ENCODE results near the gene MUC20. TPM values are rescaled to one million over a fixed set of nuclear protein-coding genes. Genes with fewer than 3 reads are reported as not detected.

MUC20 gene
- total and polyA plus RNA-seq, 2 of the 13 experiments (the other 11 are each of a cell fraction or from before 2014, with no cell fraction given) = 0.24 to 0.83 TPM

DNA sequence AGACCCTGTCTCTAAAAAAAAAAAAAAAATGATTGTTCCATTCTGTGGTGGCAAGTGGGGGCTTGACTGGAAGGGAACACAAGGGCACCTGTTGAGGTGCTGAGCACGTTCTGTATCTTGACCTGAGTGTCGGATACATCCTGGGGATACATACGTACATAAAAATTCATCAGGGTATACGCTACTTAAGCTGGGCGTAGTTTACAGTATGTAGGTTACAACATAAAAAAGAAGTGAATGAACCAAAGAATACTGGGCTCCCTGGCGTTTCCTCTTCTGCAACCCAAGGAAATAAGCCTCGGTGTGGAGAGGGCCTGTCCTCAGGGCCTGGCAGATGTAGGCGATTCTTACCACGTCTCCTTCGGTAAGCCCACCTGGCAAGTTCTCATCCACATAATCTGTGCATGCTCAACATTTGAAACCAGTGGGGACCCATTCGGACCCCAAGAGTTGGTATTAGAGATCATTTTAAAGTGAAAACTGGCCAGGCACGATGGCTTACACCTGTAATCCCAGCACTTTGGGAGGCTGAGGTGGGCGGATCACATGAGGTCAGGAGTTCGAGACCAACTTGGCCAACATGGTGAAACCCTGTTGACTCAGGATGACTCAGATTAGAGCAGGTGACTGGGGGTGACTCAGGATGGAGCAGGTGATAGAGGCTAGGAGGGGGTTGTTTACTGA lies 5.1 kb upstream of the MUC20 start (continued):
- TF ChIP-seq ZNF280D (CRISPR knock-in tag; IDR thresholded peaks at IDR 0.05) (no peak), KDM2A (CRISPR knock-in tag; IDR thresholded peaks at IDR 0.05; ENCODE audit: borderline replicate concordance, low read depth) (no peak), EP300 (IDR thresholded peaks at IDR 0.05; ENCODE audit: low read depth in 2 of 2, low read length in 2 of 2) (peak in 1 of 2 experiments; percentile 67; a peak in 2 of 4 replicates), EP300 (CRISPR knock-in tag; IDR thresholded peaks at IDR 0.05; ENCODE audit: borderline replicate concordance) (no peak), RERE (CRISPR knock-in tag; IDR thresholded peaks at IDR 0.05; ENCODE audit: low read depth) (no peak), SRSF1 (optimal IDR thresholded peaks at IDR 0.05; ENCODE audit: low read depth, low read length) (no peak), ZNF432 (CRISPR knock-in tag; IDR thresholded peaks at IDR 0.05; ENCODE audit: borderline replicate concordance) (no peak), ATF3 (CRISPR knock-in tag; IDR thresholded peaks at IDR 0.05) (peak; percentile 69; the same call in 1 of the 2 replicates), NFRKB (IDR thresholded peaks at IDR 0.05) (no peak), ZMYM2 (CRISPR knock-in tag; IDR thresholded peaks at IDR 0.05) (no peak), PAWR (CRISPR knock-in tag; IDR thresholded peaks at IDR 0.05; ENCODE audit: borderline replicate concordance) (no peak), ZNF3 (CRISPR knock-in tag; IDR thresholded peaks at IDR 0.05) (no peak), KLF9 (CRISPR knock-in tag; IDR thresholded peaks at IDR 0.05; ENCODE audit: low read depth) (no peak), MNT (IDR thresholded peaks at IDR 0.05) (no peak)
- TF ChIP-seq, protein P1, sequence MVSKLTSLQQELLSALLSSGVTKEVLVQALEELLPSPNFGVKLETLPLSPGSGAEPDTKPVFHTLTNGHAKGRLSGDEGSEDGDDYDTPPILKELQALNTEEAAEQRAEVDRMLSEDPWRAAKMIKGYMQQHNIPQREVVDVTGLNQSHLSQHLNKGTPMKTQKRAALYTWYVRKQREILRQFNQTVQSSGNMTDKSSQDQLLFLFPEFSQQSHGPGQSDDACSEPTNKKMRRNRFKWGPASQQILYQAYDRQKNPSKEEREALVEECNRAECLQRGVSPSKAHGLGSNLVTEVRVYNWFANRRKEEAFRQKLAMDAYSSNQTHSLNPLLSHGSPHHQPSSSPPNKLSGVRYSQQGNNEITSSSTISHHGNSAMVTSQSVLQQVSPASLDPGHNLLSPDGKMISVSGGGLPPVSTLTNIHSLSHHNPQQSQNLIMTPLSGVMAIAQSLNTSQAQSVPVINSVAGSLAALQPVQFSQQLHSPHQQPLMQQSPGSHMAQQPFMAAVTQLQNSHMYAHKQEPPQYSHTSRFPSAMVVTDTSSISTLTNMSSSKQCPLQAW (CRISPR knock-in tag; IDR thresholded peaks at IDR 0.05) = no peak
- TF ChIP-seq, protein P2, sequence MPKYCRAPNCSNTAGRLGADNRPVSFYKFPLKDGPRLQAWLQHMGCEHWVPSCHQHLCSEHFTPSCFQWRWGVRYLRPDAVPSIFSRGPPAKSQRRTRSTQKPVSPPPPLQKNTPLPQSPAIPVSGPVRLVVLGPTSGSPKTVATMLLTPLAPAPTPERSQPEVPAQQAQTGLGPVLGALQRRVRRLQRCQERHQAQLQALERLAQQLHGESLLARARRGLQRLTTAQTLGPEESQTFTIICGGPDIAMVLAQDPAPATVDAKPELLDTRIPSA (CRISPR knock-in tag; IDR thresholded peaks at IDR 0.05; ENCODE audit: borderline replicate concordance) = no peak

Data from HepG2 (cell line).